HK-2 (cell line): ENCODE data around the gene TMEM165.
A peak's percentile ranks its signal among the peaks of the same experiment; 100 is the strongest.

ENCODE experiments used
- DNase-seq: peaks from one replicate; pipeline ENCODE4 v3.0.0-alpha.2; 2018; ENCODE audit not compliant: unreplicated experiment

TMEM165 gene

GRCh38 chr4:55367084-55367722, 28.6 kb upstream of the TMEM165 start:
- no peak for DNase-seq

- DNase-seq = no peak
Observed at GRCh38 chr4:55369968-55370367, 25.8 kb upstream of the TMEM165 start.

GRCh38 chr4:55372259-55372658, 23.5 kb upstream of the TMEM165 start:
- no peak for DNase-seq

- no peak for DNase-seq
Observed at GRCh38 chr4:55373461-55373860, 22.3 kb upstream of the TMEM165 start.

- DNase-seq = no peak
Observed at GRCh38 chr4:55376698-55377097, 19.1 kb upstream of the TMEM165 start.

GRCh38 chr4:55378617-55379467, 16.9 kb upstream of the TMEM165 start:
- no peak for DNase-seq

- no peak for DNase-seq
Observed at GRCh38 chr4:55380576-55380975, 15.2 kb upstream of the TMEM165 start.

- no peak for DNase-seq
Observed at GRCh38 chr4:55381502-55381901, 14.3 kb upstream of the TMEM165 start.

- DNase-seq = no peak
Observed at GRCh38 chr4:55382488-55383003, 13.2 kb upstream of the TMEM165 start.

- DNase-seq = no peak
Observed at GRCh38 chr4:55385201-55385649, 10.5 kb upstream of the TMEM165 start.

GRCh38 chr4:55386073-55386472, 9.7 kb upstream of the TMEM165 start:
- DNase-seq = no peak

GRCh38 chr4:55386840-55387239, 8.9 kb upstream of the TMEM165 start:
- DNase-seq = no peak

- DNase-seq = no peak
Observed at GRCh38 chr4:55393461-55394320, 2.1 kb upstream of the TMEM165 start.

GRCh38 chr4:55395218-55395528, 584 bp upstream of the TMEM165 start:
- DNase-seq = no peak

- DNase-seq = peak; percentile 52
Observed at GRCh38 chr4:55396308-55397125, 760 bp downstream of the TMEM165 start.

- no peak for DNase-seq
Observed at GRCh38 chr4:55397126-55397436, 1.3 kb downstream of the TMEM165 start.

- DNase-seq = peak; percentile 13
Observed at GRCh38 chr4:55397520-55398321, 2.0 kb downstream of the TMEM165 start.

- DNase-seq = no peak
Observed at GRCh38 chr4:55398461-55398860, 2.7 kb downstream of the TMEM165 start.

GRCh38 chr4:55398966-55399365, 3.2 kb downstream of the TMEM165 start:
- DNase-seq = no peak

- no peak for DNase-seq
Observed at GRCh38 chr4:55399581-55399980, 3.8 kb downstream of the TMEM165 start.

GRCh38 chr4:55405073-55405472, 9.3 kb downstream of the TMEM165 start:
- no peak for DNase-seq
